ENCODE measurements around the gene UMOD.

The UMOD gene

DNA sequence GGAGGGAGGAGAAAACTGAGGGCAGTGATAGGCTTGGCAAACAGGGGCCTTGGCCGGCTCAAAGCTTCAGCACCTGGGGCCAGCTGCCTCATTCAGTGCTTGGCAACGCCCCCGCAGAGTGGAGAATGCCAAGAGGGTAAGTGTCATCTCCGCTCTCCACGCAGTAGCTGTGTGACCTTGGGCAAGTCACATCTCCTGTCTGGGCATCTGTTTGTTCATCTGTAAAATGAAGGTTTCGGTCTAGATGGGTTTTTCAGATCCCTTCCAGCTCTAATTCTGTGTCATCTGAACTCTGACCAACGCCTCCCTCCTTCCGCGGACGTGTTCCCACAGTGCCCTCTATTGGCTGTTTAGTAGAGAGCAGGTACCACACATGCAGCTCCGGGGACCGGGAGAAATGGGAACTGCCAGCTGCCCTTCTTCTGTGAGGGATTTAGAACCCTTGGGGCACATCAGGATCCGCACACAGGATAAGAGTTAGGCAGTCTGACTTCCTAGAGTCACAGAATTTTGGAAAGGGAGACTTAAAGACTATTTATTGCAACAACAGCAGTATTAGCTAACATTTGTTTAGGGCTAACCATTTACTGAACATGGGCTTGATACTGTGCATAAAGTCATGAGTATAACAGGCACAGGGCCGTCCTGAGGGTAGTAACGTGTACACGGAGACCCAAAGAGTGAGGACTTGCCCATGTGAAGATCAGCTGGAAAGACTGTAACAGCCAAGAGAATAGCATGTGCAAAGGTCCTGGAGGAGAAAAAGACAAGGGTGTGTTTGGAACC is 52.0 kb downstream of the UMOD start:
- ATAC-seq, result peak; percentile 88
- TF ChIP-seq ZNF8 (CRISPR knock-in tag; IDR thresholded peaks at IDR 0.05), result no peak
- TF ChIP-seq SNAI2 (CRISPR knock-in tag; IDR thresholded peaks at IDR 0.05), result no peak
- no peak for TF ChIP-seq CSDC2 (CRISPR knock-in tag; IDR thresholded peaks at IDR 0.05)
- no peak for TF ChIP-seq ZFP3 (CRISPR knock-in tag; IDR thresholded peaks at IDR 0.05)
- no peak for TF ChIP-seq ESRRG (CRISPR knock-in tag; IDR thresholded peaks at IDR 0.05)
- TF ChIP-seq ZNF565 (CRISPR knock-in tag; conservative IDR thresholded peaks at IDR 0.05; ENCODE audit: low read depth), result no peak
- TF ChIP-seq TCF4 (CRISPR knock-in tag; IDR thresholded peaks at IDR 0.05; ENCODE audit: borderline replicate concordance), result no peak
- no peak for TF ChIP-seq RARB (CRISPR knock-in tag; IDR thresholded peaks at IDR 0.05)
- no peak for TF ChIP-seq TOX (CRISPR knock-in tag; IDR thresholded peaks at IDR 0.05; ENCODE audit: borderline replicate concordance)
- no peak for TF ChIP-seq ZC3H10 (CRISPR knock-in tag; IDR thresholded peaks at IDR 0.05)
- no peak for TF ChIP-seq ZNF70 (CRISPR knock-in tag; IDR thresholded peaks at IDR 0.05)
- TF ChIP-seq GLIS3 (CRISPR knock-in tag; IDR thresholded peaks at IDR 0.05), result no peak
- TF ChIP-seq OSR1 (CRISPR knock-in tag; IDR thresholded peaks at IDR 0.05), result no peak
- no peak for TF ChIP-seq PATZ1 (CRISPR knock-in tag; IDR thresholded peaks at IDR 0.05; ENCODE audit: borderline replicate concordance)
- no peak for TF ChIP-seq ISL1 (CRISPR knock-in tag; IDR thresholded peaks at IDR 0.05)
- no peak for TF ChIP-seq ZFP30 (CRISPR knock-in tag; IDR thresholded peaks at IDR 0.05)

- no peak for ATAC-seq
- TF ChIP-seq ISL1 (CRISPR knock-in tag; IDR thresholded peaks at IDR 0.05), result no peak
- no peak for TF ChIP-seq GLIS3 (CRISPR knock-in tag; IDR thresholded peaks at IDR 0.05)
These were observed 54.1 kb downstream of the UMOD start for GRCh38 chr16:20298452-20298851.

GRCh38 chr16:20291208-20292206 is 61.0 kb downstream of the UMOD start:
- no peak for ATAC-seq
- TF ChIP-seq TCF4 (CRISPR knock-in tag; IDR thresholded peaks at IDR 0.05; ENCODE audit: borderline replicate concordance), result no peak
- TF ChIP-seq ZC3H10 (CRISPR knock-in tag; IDR thresholded peaks at IDR 0.05), result no peak
- TF ChIP-seq CREB5 (CRISPR knock-in tag; IDR thresholded peaks at IDR 0.05; ENCODE audit: low read depth), result no peak
- no peak for TF ChIP-seq PATZ1 (CRISPR knock-in tag; IDR thresholded peaks at IDR 0.05; ENCODE audit: borderline replicate concordance)
- TF ChIP-seq TOX (CRISPR knock-in tag; IDR thresholded peaks at IDR 0.05; ENCODE audit: borderline replicate concordance), result no peak
- TF ChIP-seq, protein P1, sequence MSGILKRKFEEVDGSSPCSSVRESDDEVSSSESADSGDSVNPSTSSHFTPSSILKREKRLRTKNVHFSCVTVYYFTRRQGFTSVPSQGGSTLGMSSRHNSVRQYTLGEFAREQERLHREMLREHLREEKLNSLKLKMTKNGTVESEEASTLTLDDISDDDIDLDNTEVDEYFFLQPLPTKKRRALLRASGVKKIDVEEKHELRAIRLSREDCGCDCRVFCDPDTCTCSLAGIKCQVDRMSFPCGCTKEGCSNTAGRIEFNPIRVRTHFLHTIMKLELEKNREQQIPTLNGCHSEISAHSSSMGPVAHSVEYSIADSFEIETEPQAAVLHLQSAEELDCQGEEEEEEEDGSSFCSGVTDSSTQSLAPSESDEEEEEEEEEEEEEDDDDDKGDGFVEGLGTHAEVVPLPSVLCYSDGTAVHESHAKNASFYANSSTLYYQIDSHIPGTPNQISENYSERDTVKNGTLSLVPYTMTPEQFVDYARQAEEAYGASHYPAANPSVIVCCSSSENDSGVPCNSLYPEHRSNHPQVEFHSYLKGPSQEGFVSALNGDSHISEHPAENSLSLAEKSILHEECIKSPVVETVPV (CRISPR knock-in tag; IDR thresholded peaks at IDR 0.05), result no peak

- ATAC-seq, result no peak
- TF ChIP-seq, protein P2, sequence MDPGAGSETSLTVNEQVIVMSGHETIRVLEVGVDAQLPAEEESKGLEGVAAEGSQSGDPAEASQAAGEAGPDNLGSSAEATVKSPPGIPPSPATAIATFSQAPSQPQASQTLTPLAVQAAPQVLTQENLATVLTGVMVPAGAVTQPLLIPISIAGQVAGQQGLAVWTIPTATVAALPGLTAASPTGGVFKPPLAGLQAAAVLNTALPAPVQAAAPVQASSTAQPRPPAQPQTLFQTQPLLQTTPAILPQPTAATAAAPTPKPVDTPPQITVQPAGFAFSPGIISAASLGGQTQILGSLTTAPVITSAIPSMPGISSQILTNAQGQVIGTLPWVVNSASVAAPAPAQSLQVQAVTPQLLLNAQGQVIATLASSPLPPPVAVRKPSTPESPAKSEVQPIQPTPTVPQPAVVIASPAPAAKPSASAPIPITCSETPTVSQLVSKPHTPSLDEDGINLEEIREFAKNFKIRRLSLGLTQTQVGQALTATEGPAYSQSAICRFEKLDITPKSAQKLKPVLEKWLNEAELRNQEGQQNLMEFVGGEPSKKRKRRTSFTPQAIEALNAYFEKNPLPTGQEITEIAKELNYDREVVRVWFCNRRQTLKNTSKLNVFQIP (CRISPR knock-in tag; IDR thresholded peaks at IDR 0.05; ENCODE audit: borderline replicate concordance, low read depth), result no peak
- TF ChIP-seq GLIS3 (CRISPR knock-in tag; IDR thresholded peaks at IDR 0.05) (no peak), ZFP3 (CRISPR knock-in tag; IDR thresholded peaks at IDR 0.05) (no peak), ZNF565 (CRISPR knock-in tag; conservative IDR thresholded peaks at IDR 0.05; ENCODE audit: low read depth) (no peak), TSHZ2 (CRISPR knock-in tag; IDR thresholded peaks at IDR 0.05) (no peak), BACH2 (CRISPR knock-in tag; IDR thresholded peaks at IDR 0.05; ENCODE audit: borderline replicate concordance) (no peak)
These were observed 62.9 kb downstream of the UMOD start for GRCh38 chr16:20289571-20289970.
